Thyroid gland (tissue), 4 donors: ENCODE data around the gene HAUS1.

Experiments
- POLR2A ChIP-seq, 2 donors: fragments of 450-650 bp; IDR thresholded peaks; one replicate each; pipeline ENCODE4 v1.6.1; 2017; ENCODE audit warnings: antibody characterized with exemption in 2 of 2, mild to moderate bottlenecking in 2 of 2, moderate library complexity in 1 of 2
- TF ChIP-seq, protein P1 (sequence below), 6 experiments: fragments of 200-600 bp in 3 of 6; fragments of 450-650 bp in 3 of 6; sonication (generic) in 3 of 6; IDR thresholded peaks; one replicate each; pipeline ENCODE4 v1.5.1; 2016 to 2019; ENCODE audit warnings: antibody characterized with exemption in 6 of 6, mild to moderate bottlenecking in 2 of 6, inconsistent platforms in 1 of 6, moderate library complexity in 1 of 6

DNA sequence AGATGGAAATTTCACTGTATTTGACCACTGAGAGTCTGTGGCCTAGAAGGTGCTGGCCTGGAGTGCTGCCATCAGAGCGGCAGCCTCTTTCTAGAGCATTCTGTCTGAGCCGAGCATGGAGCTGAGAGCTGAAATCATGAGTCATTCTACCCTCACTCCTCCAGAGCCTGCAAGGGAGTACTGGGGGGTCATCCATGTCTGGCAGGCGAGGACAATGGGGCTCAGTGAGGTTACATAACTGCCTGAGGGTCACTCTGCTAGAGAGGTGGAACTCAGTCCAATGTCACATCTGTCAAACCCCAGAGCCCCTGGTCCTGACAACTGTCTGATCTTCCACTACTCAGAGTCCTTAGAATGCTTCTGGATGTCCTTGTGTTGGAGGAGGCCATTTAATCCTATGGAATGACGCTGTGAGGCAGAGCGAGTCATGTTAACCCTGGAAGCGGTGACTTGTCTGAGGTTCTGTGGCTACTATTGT lies 65.3 kb downstream of the HAUS1 start:
- TF ChIP-seq, protein P1, sequence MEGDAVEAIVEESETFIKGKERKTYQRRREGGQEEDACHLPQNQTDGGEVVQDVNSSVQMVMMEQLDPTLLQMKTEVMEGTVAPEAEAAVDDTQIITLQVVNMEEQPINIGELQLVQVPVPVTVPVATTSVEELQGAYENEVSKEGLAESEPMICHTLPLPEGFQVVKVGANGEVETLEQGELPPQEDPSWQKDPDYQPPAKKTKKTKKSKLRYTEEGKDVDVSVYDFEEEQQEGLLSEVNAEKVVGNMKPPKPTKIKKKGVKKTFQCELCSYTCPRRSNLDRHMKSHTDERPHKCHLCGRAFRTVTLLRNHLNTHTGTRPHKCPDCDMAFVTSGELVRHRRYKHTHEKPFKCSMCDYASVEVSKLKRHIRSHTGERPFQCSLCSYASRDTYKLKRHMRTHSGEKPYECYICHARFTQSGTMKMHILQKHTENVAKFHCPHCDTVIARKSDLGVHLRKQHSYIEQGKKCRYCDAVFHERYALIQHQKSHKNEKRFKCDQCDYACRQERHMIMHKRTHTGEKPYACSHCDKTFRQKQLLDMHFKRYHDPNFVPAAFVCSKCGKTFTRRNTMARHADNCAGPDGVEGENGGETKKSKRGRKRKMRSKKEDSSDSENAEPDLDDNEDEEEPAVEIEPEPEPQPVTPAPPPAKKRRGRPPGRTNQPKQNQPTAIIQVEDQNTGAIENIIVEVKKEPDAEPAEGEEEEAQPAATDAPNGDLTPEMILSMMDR (IDR thresholded peaks at IDR 0.05) = no peak
- TF ChIP-seq POLR2A (IDR thresholded peaks at IDR 0.05) = no peak
